Measurements from ENCODE around the gene COX6A1. TPM values are rescaled to one million over a fixed set of nuclear protein-coding genes. Genes with fewer than 3 reads are reported as not detected.

COX6A1 gene
- total and polyA plus RNA-seq, 8 donors, result 187 to 311 (median 215) TPM

DNA sequence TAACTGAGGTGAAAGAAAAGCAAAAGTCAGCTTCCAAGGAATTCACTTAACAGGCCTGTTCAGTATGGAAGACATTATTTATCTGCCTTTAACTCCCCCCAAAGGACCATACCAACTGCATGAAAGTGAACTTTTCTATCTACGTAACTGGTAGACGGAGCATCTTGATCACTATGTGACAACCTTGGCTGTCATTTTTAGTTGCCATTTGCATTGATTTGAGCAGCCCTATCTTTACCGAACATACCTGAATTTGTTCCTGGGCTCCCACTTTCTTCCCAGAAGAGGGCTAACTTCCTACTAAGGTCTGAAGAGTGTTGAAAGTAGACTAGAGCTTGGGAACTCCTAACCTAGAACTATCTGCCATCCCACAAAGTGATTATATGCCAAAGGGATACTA lies 22.2 kb downstream of the COX6A1 start:
- TF ChIP-seq, protein P1, sequence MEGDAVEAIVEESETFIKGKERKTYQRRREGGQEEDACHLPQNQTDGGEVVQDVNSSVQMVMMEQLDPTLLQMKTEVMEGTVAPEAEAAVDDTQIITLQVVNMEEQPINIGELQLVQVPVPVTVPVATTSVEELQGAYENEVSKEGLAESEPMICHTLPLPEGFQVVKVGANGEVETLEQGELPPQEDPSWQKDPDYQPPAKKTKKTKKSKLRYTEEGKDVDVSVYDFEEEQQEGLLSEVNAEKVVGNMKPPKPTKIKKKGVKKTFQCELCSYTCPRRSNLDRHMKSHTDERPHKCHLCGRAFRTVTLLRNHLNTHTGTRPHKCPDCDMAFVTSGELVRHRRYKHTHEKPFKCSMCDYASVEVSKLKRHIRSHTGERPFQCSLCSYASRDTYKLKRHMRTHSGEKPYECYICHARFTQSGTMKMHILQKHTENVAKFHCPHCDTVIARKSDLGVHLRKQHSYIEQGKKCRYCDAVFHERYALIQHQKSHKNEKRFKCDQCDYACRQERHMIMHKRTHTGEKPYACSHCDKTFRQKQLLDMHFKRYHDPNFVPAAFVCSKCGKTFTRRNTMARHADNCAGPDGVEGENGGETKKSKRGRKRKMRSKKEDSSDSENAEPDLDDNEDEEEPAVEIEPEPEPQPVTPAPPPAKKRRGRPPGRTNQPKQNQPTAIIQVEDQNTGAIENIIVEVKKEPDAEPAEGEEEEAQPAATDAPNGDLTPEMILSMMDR (IDR thresholded peaks at IDR 0.05), result no peak
- DNase-seq (no peak), ATAC-seq (no peak)
- Histone ChIP-seq H3K4me3 (no peak overlapping the region), H3K27me3 (no peaks in the 10 kb centered on the region), H3K4me1 (no peaks in the 10 kb centered on the region), H3K27ac (no peak overlapping the region), H3K9me3 (no peaks in the 10 kb centered on the region), H3K36me3 (peaks cover 0 to 99% of the 10 kb centered on the region in 2 donors)
- intact Hi-C loops (cut with DNase I), result no loop called here

DNA sequence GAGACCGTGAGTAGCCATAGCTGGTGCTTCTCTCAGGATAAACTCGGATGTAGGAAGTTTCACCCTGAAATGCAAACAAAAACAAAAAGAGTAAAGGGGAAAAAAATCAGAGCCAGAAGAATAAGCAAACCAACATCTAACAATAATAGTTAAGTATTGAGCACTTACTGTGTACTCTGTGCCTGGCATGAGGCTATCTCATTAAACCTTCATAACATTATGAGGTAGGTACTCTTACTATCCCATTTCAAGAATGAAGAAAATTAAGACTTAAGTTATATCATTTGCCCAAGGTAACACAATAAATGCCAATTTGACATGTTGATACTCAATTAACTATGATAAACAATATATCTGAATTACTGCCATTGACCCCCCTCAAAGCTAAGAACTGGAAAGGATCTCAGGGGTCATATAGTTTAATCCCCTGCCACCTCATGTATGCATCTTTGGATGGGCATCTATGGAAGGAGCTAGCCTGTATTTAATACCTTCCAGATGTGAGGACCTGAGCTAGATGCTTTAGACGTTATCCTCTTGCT lies 24.3 kb downstream of the COX6A1 start:
- no peaks in the 10 kb centered on the region for H3K27me3 ChIP-seq
- peaks cover 0 to 15% of the 10 kb centered on the region in 2 donors for H3K4me1 ChIP-seq
- no peak for DNase-seq
- no peak for ATAC-seq
- H3K27ac ChIP-seq, result no peak overlapping the region
- H3K9me3 ChIP-seq, result no peaks in the 10 kb centered on the region
- TF ChIP-seq, protein P1 (IDR thresholded peaks at IDR 0.05), result no peak
- peaks cover 0 to 95% of the 10 kb centered on the region in 2 donors for H3K36me3 ChIP-seq
- no peak overlapping the region for H3K4me3 ChIP-seq
- intact Hi-C loops (cut with DNase I), result no loop called here

DNA sequence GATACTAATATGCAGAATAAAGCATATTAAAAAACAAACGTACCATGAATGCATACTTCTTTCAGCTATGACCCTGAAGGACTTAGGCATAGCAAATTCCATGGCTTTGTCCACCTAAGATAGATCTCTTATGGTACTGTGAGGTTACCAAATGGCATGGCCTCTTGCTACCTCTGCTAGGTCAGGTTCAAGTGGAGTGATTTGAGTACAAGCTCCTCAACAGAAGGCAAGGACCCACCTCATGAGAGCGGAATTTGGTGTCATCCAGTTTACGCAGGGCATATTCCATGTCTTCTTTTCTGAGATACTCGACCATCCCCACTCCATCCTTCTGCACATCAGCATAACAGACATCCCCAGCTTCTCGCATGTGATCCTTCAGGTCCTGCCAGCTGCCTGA lies 25.8 kb downstream of the COX6A1 start:
- peaks cover 0 to 82% of the 10 kb centered on the region in 2 donors for H3K36me3 ChIP-seq
- no peak overlapping the region for H3K4me3 ChIP-seq
- DNase-seq (no peak), ATAC-seq (no peak)
- TF ChIP-seq, protein P1 (IDR thresholded peaks at IDR 0.05), result no peak
- H3K9me3 ChIP-seq, result no peaks in the 10 kb centered on the region
- no peaks in the 10 kb centered on the region for H3K27me3 ChIP-seq
- intact Hi-C loops (cut with DNase I), result no loop called here
- H3K27ac ChIP-seq, result no peak overlapping the region
- H3K4me1 ChIP-seq, result peaks cover 5 to 27% of the 10 kb centered on the region in 2 donors

DNA sequence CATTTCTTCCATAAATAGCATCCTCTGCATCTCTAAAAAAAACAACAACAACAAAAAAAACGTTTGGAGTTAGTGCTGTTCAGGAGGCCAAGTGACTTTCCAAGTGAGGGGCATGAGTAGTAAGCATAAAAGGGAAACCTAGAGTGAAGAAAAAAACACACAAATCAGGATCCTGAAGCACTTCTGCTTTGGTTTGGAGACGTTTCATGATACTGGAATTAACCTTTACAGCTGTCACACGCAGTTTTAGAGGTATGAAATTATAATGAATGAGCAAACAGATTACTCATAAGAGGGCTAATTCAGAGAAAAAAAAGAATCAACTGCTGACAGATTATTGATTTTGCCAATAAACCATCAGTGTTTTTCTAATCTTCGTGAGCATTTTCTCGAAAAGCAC lies 27.8 kb downstream of the COX6A1 start:
- Histone ChIP-seq H3K27ac (no peak overlapping the region), H3K27me3 (no peaks in the 10 kb centered on the region), H3K4me3 (no peak overlapping the region), H3K9me3 (no peaks in the 10 kb centered on the region), H3K36me3 (peaks cover 0 to 61% of the 10 kb centered on the region in 2 donors), H3K4me1 (peaks cover 10 to 37% of the 10 kb centered on the region in 2 donors)
- intact Hi-C loops (cut with DNase I), result no loop called here
- TF ChIP-seq, protein P1 (IDR thresholded peaks at IDR 0.05), result no peak
- ATAC-seq (no peak), DNase-seq (no peak)

DNA sequence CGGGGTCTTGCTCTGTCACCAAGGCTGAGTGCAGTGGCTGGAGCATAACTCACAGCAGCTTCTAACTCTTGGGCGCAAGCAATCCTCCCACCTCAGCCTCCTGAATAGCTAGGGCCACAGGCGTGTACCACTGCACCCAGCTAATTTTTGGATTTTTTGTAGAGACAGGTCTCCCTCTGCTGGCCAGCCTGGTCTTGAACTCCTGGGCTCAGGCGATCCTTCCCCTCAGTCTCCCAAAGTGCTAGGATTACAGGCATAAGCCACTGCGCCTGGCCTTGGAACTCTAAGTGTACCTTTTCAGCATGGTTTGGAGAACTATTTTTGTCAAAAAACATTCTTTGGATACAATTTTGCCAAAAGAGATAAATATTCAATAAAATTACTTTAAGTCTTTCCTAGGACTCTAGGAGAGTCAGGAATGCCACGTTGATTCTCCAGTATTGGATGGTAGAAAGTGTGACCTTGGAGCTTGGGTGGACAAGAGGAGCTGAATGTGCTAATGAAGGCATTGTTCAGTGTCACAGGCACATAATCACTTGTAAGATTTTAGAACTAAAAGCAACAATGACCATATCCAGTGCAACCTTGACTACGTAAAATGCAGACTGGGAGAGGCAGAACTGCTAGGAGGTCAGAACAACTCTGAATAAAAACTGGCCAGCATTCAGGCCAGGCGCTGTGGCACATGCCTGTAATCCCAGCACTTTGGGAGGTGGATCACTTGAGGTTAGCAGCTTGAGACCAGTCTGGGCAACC lies 28.8 kb downstream of the COX6A1 start:
- intact Hi-C loops (cut with DNase I), result no loop called here
- Histone ChIP-seq H3K36me3 (peaks cover 0 to 51% of the 10 kb centered on the region in 2 donors), H3K4me1 (peaks cover 10 to 37% of the 10 kb centered on the region in 2 donors), H3K27ac (no peak overlapping the region), H3K4me3 (no peak overlapping the region), H3K9me3 (no peaks in the 10 kb centered on the region), H3K27me3 (no peaks in the 10 kb centered on the region)
- ATAC-seq, result no peak
- TF ChIP-seq, protein P1 (IDR thresholded peaks at IDR 0.05), result no peak
- DNase-seq, result peak in 1 of 4 donors; percentile 37
